ENCODE results near the gene MSRB2. TPM values are rescaled to one million over a fixed set of nuclear protein-coding genes. Genes with fewer than 3 reads are reported as not detected.

MSRB2 gene
- total RNA-seq, 1 experiment from 2014 or later: 9.6 TPM

DNA sequence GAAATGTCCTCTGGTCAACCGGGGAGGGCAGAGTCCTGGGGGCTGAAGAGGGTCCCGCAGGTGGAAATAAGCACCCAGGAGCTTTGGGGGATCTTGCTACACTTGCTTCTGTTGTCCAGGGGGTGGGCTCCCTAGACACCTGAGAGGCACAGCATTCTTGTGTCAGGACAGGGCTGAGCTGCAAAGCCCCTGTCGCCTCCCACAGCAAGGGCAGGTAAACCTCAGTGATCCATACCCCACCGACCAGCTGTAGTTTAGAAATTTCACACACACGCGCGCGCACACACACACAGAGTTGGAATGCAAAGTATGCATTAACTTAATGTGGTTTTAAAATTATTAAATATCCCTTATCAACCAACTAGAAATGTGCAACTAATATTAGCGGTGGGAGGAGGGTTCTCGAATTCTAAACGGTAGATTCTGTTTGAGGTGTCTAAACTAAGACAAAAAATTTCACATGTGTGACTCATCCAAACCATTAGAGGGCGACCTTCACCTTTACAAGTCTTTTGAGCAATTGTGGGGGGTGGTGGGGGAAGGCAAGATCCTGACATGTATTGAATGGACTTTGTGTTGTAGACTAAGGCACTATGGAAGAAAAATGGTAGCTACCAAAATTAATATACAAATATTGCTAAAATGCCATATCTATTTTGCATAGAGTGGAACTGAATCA is 62.5 kb downstream of the MSRB2 start:
- no peak for DNase-seq (ENCODE audit: low spot score)
- TF ChIP-seq, protein P1, sequence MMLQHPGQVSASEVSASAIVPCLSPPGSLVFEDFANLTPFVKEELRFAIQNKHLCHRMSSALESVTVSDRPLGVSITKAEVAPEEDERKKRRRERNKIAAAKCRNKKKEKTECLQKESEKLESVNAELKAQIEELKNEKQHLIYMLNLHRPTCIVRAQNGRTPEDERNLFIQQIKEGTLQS (CRISPR knock-in tag; conservative IDR thresholded peaks at IDR 0.05): no peak
- TF ChIP-seq, protein P2, sequence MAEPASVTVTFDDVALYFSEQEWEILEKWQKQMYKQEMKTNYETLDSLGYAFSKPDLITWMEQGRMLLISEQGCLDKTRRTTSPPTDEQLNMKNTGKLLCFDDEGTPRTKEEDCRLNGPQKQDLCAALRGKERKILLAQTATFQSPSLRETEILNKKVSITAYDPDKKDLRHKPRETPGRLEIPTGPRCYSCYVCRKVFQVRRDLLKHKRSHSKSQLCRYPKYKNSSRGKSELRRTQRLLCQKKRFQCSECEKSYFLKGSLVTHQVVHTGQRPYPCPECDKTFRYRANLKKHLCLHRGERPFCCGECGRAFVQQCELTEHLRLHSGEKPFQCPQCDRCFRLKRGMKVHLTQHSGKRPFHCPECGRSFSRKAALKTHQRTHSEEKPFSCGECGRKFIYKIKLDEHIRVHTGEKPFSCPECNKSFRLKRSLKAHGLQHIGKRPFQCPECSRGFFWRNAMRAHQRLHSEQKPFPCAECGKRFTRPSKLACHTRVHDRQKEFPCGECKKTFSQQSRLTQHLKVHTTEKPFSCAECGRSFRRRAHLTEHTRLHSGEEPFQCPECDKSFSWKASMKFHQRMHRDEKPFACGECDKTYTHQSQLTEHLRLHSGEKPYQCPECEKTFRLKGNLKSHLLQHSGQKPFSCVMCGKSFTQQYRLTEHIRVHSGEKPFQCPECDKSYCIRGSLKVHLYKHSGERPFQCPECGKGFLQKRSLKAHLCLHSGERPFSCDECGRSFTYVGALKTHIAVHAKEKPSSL (CRISPR knock-in tag; conservative IDR thresholded peaks at IDR 0.05): no peak
- TF ChIP-seq EMX1 (CRISPR knock-in tag; IDR thresholded peaks at IDR 0.05): no peak
- peak; percentile 78 for ATAC-seq
- Mint-ChIP-seq H3K9me3 (no peaks in the 10 kb centered on the region), H3K36me3 (no peaks in the 10 kb centered on the region), H3K4me3 (peak overlapping the region; percentile 59), H3K27ac (no peak overlapping the region), H3K27me3 (ENCODE audit: low read depth) (peaks cover 14% of the 10 kb centered on the region), H3K4me1 (peaks cover 15% of the 10 kb centered on the region)
- CTCF ChIA-PET: interaction anchor here (0.5 to 4.6 kb wide), 45 partner anchors 9 to 1394 kb away, joined by 3 to 86 read pairs (median 4); partner anchors contain the start of gene PTF1A
- POLR2A ChIA-PET: interaction anchor here (1.0 kb wide), 1 partner anchor 135 kb away, joined by 3 read pairs; no protein-coding TSS in a partner anchor

DNA sequence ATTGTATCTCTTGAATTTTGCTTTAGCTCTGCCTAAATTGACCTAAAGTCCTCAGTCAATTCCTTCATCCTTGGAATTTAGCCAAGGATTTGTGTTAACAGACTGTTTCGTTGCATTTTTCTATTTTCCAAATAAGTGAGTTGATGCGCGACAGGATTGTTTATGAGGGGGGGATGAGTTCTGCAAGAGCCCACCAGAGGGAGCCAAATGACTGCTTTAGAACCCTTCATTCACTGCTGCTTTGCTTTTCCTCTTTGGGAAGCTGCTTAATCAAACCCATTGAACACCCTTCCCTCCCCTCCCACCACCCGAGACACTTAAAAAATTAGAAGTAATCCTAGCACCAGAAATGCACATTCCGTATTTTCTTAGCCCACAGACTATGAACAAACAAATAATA is 63.0 kb downstream of the MSRB2 start:
- TF ChIP-seq, protein P3, sequence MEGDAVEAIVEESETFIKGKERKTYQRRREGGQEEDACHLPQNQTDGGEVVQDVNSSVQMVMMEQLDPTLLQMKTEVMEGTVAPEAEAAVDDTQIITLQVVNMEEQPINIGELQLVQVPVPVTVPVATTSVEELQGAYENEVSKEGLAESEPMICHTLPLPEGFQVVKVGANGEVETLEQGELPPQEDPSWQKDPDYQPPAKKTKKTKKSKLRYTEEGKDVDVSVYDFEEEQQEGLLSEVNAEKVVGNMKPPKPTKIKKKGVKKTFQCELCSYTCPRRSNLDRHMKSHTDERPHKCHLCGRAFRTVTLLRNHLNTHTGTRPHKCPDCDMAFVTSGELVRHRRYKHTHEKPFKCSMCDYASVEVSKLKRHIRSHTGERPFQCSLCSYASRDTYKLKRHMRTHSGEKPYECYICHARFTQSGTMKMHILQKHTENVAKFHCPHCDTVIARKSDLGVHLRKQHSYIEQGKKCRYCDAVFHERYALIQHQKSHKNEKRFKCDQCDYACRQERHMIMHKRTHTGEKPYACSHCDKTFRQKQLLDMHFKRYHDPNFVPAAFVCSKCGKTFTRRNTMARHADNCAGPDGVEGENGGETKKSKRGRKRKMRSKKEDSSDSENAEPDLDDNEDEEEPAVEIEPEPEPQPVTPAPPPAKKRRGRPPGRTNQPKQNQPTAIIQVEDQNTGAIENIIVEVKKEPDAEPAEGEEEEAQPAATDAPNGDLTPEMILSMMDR (IDR thresholded peaks at IDR 0.05): peak; percentile 88; the same call in 1 of the 2 replicates
- TF ChIP-seq MXD4 (CRISPR knock-in tag; IDR thresholded peaks at IDR 0.05; ENCODE audit: borderline replicate concordance): no peak
- ChIA-PET POLR2A (interaction anchor here (1.0 kb wide), 1 partner anchor 135 kb away, joined by 3 read pairs; no protein-coding TSS in a partner anchor), CTCF (interaction anchor here (0.5 to 4.6 kb wide), 52 partner anchors 8 to 1394 kb away, joined by 3 to 86 read pairs (median 4); partner anchors contain the start of genes C10orf67 and PTF1A)
- Mint-ChIP-seq H3K27me3 (ENCODE audit: low read depth) (peaks cover 16% of the 10 kb centered on the region), H3K4me3 (peak overlapping the region; percentile 59), H3K36me3 (no peaks in the 10 kb centered on the region), H3K4me1 (peaks cover 15% of the 10 kb centered on the region), H3K9me3 (no peaks in the 10 kb centered on the region), H3K27ac (no peak overlapping the region)
- DNase-seq (ENCODE audit: low spot score) (peak; percentile 56), ATAC-seq (peak; percentile 80)

DNA sequence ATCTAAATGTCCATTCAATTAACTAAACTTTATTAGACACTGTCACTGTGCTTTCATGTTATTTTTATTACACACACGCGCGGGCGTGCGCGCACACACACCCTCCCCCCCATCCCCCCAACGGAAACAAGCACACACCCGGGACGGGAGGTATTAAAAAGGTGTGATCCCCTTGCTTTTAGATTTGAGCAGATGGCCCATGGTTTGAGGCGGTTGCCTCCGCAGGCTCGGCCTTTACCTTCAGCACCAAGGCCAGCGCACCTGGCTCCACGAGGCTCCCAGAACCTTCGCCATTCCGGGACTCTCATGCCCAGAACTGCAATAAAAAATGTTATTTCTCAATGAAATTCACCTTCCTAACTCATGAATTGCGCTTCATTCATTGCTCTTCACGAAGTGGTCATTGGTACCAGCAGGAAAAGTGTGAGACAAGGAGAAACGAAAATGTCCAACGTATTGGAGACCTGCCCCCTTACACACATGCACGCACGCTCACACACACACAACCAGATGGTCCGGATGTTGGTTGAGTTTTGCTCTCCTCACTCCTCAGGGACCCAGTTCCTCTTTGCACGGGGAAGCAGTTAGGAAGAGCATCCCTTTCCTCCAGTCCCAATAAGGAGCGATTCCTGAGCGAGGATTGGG is 76.0 kb downstream of the MSRB2 start:
- POLR2A ChIA-PET: no interaction called here
- CTCF ChIA-PET: interaction anchor here (2.1 kb wide), 1 partner anchor 21 kb away, joined by 9 read pairs; the partner anchor contains the start of gene PTF1A
- H3K4me3 Mint-ChIP-seq: peak overlapping the region; percentile 70; the same call in 1 of the 2 replicates
- no peak for ATAC-seq
- H3K27ac Mint-ChIP-seq: no peak overlapping the region
- DNase-seq (ENCODE audit: low spot score): peak; percentile 75
- no peaks in the 10 kb centered on the region for H3K36me3 Mint-ChIP-seq
- no peaks in the 10 kb centered on the region for H3K9me3 Mint-ChIP-seq
- H3K4me1 Mint-ChIP-seq: peaks cover 16% of the 10 kb centered on the region
- peaks cover 96% of the 10 kb centered on the region for H3K27me3 Mint-ChIP-seq (ENCODE audit: low read depth)
- TF ChIP-seq TP53 (CRISPR knock-in tag; IDR thresholded peaks at IDR 0.05) (0 out of 2 replicates have a peak, but pooled peaks have one; percentile 84), ZNF232 (CRISPR knock-in tag; IDR thresholded peaks at IDR 0.05) (peak; percentile 55; the same call in 1 of the 2 replicates), SMAD3 (CRISPR knock-in tag; IDR thresholded peaks at IDR 0.05; ENCODE audit: borderline replicate concordance) (peak; percentile 76; the same call in 1 of the 2 replicates), KAT7 (CRISPR knock-in tag; IDR thresholded peaks at IDR 0.05; ENCODE audit: borderline replicate concordance) (0 out of 2 replicates have a peak, but pooled peaks have one; percentile 25), ZNF423 (CRISPR knock-in tag; IDR thresholded peaks at IDR 0.05) (no peak), MXD4 (CRISPR knock-in tag; IDR thresholded peaks at IDR 0.05; ENCODE audit: borderline replicate concordance) (no peak), CREM (CRISPR knock-in tag; IDR thresholded peaks at IDR 0.05) (no peak), ZNF317 (CRISPR knock-in tag; IDR thresholded peaks at IDR 0.05; ENCODE audit: borderline replicate concordance, low read depth) (no peak), NFE2L1 (CRISPR knock-in tag; IDR thresholded peaks at IDR 0.05) (no peak), FOXK1 (CRISPR knock-in tag; IDR thresholded peaks at IDR 0.05) (peak; percentile 65; the same call in 1 of the 2 replicates)
- TF ChIP-seq, protein P4, sequence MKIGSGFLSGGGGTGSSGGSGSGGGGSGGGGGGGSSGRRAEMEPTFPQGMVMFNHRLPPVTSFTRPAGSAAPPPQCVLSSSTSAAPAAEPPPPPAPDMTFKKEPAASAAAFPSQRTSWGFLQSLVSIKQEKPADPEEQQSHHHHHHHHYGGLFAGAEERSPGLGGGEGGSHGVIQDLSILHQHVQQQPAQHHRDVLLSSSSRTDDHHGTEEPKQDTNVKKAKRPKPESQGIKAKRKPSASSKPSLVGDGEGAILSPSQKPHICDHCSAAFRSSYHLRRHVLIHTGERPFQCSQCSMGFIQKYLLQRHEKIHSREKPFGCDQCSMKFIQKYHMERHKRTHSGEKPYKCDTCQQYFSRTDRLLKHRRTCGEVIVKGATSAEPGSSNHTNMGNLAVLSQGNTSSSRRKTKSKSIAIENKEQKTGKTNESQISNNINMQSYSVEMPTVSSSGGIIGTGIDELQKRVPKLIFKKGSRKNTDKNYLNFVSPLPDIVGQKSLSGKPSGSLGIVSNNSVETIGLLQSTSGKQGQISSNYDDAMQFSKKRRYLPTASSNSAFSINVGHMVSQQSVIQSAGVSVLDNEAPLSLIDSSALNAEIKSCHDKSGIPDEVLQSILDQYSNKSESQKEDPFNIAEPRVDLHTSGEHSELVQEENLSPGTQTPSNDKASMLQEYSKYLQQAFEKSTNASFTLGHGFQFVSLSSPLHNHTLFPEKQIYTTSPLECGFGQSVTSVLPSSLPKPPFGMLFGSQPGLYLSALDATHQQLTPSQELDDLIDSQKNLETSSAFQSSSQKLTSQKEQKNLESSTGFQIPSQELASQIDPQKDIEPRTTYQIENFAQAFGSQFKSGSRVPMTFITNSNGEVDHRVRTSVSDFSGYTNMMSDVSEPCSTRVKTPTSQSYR (CRISPR knock-in tag; IDR thresholded peaks at IDR 0.05): 0 out of 2 replicates have a peak, but pooled peaks have one; percentile 31
- TF ChIP-seq, protein P5, sequence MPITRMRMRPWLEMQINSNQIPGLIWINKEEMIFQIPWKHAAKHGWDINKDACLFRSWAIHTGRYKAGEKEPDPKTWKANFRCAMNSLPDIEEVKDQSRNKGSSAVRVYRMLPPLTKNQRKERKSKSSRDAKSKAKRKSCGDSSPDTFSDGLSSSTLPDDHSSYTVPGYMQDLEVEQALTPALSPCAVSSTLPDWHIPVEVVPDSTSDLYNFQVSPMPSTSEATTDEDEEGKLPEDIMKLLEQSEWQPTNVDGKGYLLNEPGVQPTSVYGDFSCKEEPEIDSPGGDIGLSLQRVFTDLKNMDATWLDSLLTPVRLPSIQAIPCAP (CRISPR knock-in tag; IDR thresholded peaks at IDR 0.05): 0 out of 2 replicates have a peak, but pooled peaks have one; percentile 42
- TF ChIP-seq, protein P6, sequence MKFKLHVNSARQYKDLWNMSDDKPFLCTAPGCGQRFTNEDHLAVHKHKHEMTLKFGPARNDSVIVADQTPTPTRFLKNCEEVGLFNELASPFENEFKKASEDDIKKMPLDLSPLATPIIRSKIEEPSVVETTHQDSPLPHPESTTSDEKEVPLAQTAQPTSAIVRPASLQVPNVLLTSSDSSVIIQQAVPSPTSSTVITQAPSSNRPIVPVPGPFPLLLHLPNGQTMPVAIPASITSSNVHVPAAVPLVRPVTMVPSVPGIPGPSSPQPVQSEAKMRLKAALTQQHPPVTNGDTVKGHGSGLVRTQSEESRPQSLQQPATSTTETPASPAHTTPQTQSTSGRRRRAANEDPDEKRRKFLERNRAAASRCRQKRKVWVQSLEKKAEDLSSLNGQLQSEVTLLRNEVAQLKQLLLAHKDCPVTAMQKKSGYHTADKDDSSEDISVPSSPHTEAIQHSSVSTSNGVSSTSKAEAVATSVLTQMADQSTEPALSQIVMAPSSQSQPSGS (CRISPR knock-in tag; IDR thresholded peaks at IDR 0.05; ENCODE audit: borderline replicate concordance, low read depth): no peak
- TF ChIP-seq, protein P7, sequence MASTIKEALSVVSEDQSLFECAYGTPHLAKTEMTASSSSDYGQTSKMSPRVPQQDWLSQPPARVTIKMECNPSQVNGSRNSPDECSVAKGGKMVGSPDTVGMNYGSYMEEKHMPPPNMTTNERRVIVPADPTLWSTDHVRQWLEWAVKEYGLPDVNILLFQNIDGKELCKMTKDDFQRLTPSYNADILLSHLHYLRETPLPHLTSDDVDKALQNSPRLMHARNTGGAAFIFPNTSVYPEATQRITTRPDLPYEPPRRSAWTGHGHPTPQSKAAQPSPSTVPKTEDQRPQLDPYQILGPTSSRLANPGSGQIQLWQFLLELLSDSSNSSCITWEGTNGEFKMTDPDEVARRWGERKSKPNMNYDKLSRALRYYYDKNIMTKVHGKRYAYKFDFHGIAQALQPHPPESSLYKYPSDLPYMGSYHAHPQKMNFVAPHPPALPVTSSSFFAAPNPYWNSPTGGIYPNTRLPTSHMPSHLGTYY (CRISPR knock-in tag; IDR thresholded peaks at IDR 0.05): no peak

All from WTC11 (cell line).